Astrocyte (in vitro differentiated cells and primary cell): ENCODE results near the gene SCUBE1.

ENCODE experiments used
- CTCF ChIP-seq: IDR thresholded peaks from 2 replicates; pipeline ENCODE4 v1.5.1; 2011; ENCODE audit warnings: low read depth, mild to moderate bottlenecking, inconsistent platforms, low read length, moderate library complexity; ENCODE audit not compliant: insufficient read depth
- EZH2 ChIP-seq: IDR thresholded peaks from 2 replicates; pipeline ENCODE4 v1.6.1; 2012; ENCODE audit warnings: mild to moderate bottlenecking, low read length, inconsistent platforms; ENCODE audit not compliant: insufficient read depth

- TF ChIP-seq CTCF (no peak), EZH2 (no peak)
These were observed 135.1 kb downstream of the SCUBE1 start for GRCh38 chr22:43207849-43208702.
